Measurements from ENCODE around the gene TIMP2. TPM values are rescaled to one million over a fixed set of nuclear protein-coding genes. Genes with fewer than 3 reads are reported as not detected.

TIMP2 gene
- total and polyA plus RNA-seq, 2 donors (not counting 3 experiments of a cell fraction or from before 2014, with no cell fraction given), result 138 to 318 TPM

- Histone ChIP-seq H3K9ac (replicated peaks; ENCODE audit: extremely low read depth, insufficient read depth, low read length) (no peak overlapping the region), H3K36me3 (ENCODE audit: control insufficient read depth in 2 of 2, extremely low read depth in 1 of 2, insufficient read depth in 2 of 2, low read length in 2 of 2) (no peaks in the 10 kb centered on the region), H3K79me2 (ENCODE audit: control insufficient read depth, insufficient read depth, low read length) (no peaks in the 10 kb centered on the region), H3K27ac (ENCODE audit: insufficient read depth, low read depth, low read length) (no peak overlapping the region), H3K4me1 (ENCODE audit: control insufficient read depth, extremely low read depth, insufficient read depth, low read length) (no peaks in the 10 kb centered on the region), H3K27me3 (ENCODE audit: control insufficient read depth in 2 of 2, insufficient read depth in 2 of 2, low read length in 2 of 2) (no peaks in the 10 kb centered on the region), H3K4me3 (replicated peaks in 1 of 3; ENCODE audit: insufficient read depth in 1 of 3, low read depth in 1 of 3, low read length in 3 of 3) (no peak overlapping the region), H2AFZ (ENCODE audit: low read depth, low read length) (no peak overlapping the region), H3K9me1 (replicated peaks; ENCODE audit: control insufficient read depth, extremely low read depth, insufficient read depth, low read length) (no peaks in the 10 kb centered on the region), H3K4me2 (ENCODE audit: insufficient read depth, low read length) (no peak overlapping the region), H4K20me1 (replicated peaks; ENCODE audit: control insufficient read depth, extremely low read depth, insufficient read depth, low read length) (no peaks in the 10 kb centered on the region), H3K9me3 (replicated peaks; ENCODE audit: control insufficient read depth, insufficient read depth, low read length) (no peaks in the 10 kb centered on the region)
- TF ChIP-seq POLR2A (IDR thresholded peaks at IDR 0.05; ENCODE audit: low read depth, low read length) (no peak), GATA2 (IDR thresholded peaks at IDR 0.05; ENCODE audit: insufficient read depth, insufficient read length, low read depth, low read length) (no peak), MAX (IDR thresholded peaks at IDR 0.05; ENCODE audit: insufficient read depth, insufficient read length) (no peak), POLR2AphosphoS5 (IDR thresholded peaks at IDR 0.05; ENCODE audit: insufficient read depth, low read depth, low read length) (no peak), FOS (IDR thresholded peaks at IDR 0.05; ENCODE audit: borderline replicate concordance, insufficient read depth, low read length) (no peak), EZH2 (IDR thresholded peaks at IDR 0.05; ENCODE audit: borderline replicate concordance, low read depth, low read length, severe bottlenecking) (no peak), JUN (IDR thresholded peaks at IDR 0.05; ENCODE audit: borderline replicate concordance, insufficient read depth, insufficient read length, low read depth) (no peak), CTCF (IDR thresholded peaks at IDR 0.05; ENCODE audit: extremely low read depth in 1 of 2, insufficient read depth in 1 of 2, low read depth in 1 of 2, low read length in 2 of 2) (no peak), MYC (IDR thresholded peaks at IDR 0.05; ENCODE audit: low read depth, low read length) (no peak)
- ChIA-PET CTCF (interaction anchor here (1.0 to 3.2 kb wide), 3 partner anchors 12 to 86 kb away, joined by 3 to 12 read pairs (median 6); no protein-coding TSS in a partner anchor), POLR2A (no interaction called here)
- dilution Hi-C loops (cut with MboI; ENCODE audit: extremely low pct_ligation_motif_present, low sequenced_read_pairs) (no loop called here), intact Hi-C loops (cut with micrococcal nuclease) (no loop called here)
- FAIRE-seq (no peak), DNase-seq (ENCODE audit: low read depth, low spot score) (no peak)
- BruUV-seq (replicated peaks), result no TSS peak
These were observed 26.9 kb upstream of the TIMP2 start for GRCh38 chr17:78951967-78952551.
